GM18951 (cell line): Measurements from ENCODE around the gene SURF4.

ENCODE experiments used
- POLR2A ChIP-seq: IDR thresholded peaks from 4 replicates; pipeline ENCODE4 v1.6.1; 2011; ENCODE audit warnings: mild to moderate bottlenecking; ENCODE audit not compliant: insufficient read length, insufficient read depth; ENCODE audit errors: extremely low read depth
- in situ Hi-C: fragments of 300-500 bp; cut with MboI; formaldehyde crosslinking; loops from one replicate; pipeline ENCODE4 v1.12.0; 2022; ENCODE audit warnings: low sequenced_read_pairs, mixed read lengths, inconsistent platforms; ENCODE audit not compliant: unreplicated experiment

SURF4 gene

DNA sequence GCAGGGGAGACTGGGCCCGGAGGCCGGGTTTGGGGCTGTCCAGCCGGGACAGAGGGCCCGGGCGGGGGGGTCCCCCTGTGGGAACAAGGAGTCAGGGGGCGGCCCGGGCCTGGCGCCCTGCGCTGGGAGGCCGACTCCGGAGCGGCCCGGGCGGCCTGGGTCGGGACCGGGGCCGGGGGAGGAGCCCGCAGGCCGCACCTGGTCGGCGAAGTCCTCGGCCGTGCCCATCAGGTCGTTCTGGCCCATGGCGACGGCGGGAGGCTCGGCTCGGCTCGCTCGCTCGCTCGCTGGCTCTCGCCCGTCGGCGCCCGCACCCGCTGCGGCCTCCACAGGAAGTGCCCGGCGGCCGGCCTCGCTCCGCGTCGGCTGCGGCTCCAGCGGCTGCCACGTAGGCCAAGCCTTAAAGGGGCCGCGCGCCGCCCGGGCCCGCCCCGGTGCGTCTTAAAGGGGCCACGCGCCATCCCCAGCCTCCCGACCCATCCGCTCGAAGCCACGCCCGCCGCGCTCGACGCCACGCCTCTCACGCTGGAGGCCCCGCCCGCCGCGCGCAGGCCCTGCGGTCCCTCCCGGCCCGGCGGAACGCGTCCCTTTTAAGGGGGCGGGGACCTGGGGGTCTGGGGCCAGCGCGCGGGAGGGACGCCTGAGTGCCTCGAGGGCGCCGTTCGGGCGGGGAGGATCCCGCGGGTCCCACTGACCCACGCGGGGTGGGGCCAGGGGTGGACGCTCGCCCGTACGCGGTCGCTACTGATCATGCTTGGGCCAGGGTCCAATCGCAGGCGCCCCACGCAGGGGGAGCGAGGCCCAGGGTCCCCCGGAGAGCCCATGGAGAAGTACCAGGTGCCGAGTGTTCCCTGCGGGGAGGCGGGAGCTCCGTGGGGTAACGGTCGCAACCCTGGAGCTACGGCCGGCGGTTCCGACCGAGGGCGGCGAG is at the start of gene SURF4, which contains the start of gene STKLD1:
TSS of gene SURF4 (minus strand) at position 337 of the 931 bp plus-strand sequence. CDS start at position 246, 91 bp downstream.
TSS of gene STKLD1 (plus strand) at position 643 of the 931 bp plus-strand sequence. CDS start at position 751, 108 bp downstream.
- in situ Hi-C loops: no loop called here
- TF ChIP-seq POLR2A: peak; percentile 92

DNA sequence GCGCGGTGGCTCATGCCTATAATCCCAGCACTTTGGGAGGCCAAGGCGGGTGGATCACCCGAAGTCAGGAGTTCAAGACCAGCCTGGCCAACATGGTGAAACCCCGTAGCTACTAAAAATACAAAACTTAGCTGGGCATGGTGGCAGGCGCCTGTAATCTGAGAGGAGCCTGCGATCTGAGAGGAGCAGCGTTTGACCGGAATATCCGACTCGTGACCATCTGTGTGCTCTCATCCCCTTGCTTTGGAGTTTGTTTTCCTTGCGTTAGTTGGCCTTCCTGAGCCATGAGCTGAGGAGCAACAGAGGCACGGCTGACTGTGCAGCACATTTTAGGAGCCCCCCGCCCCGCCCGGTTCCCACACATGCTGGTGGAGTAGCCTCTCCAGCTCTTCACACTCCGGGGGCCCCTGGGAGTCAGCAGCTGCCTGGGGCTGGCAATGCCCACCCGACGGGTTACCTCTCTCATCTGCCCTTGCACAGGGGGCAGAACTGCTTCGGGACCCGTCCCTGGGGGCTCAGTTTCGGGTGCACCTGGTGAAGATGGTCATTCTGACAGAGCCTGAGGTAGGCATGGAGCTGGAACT is 49.3 kb upstream of the SURF4 start:
- in situ Hi-C loops: no loop called here
- TF ChIP-seq POLR2A: no peak

- in situ Hi-C loops: no loop called here
Measured at GRCh38 chr9:133424187-133424586, 48.3 kb upstream of the SURF4 start.

GRCh38 chr9:133423216-133423615 is 47.4 kb upstream of the SURF4 start:
- in situ Hi-C loops: no loop called here

More at GRCh38 chr9:133424187-133424586, 48.3 kb upstream of the SURF4 start:
- TF ChIP-seq POLR2A: no peak

DNA sequence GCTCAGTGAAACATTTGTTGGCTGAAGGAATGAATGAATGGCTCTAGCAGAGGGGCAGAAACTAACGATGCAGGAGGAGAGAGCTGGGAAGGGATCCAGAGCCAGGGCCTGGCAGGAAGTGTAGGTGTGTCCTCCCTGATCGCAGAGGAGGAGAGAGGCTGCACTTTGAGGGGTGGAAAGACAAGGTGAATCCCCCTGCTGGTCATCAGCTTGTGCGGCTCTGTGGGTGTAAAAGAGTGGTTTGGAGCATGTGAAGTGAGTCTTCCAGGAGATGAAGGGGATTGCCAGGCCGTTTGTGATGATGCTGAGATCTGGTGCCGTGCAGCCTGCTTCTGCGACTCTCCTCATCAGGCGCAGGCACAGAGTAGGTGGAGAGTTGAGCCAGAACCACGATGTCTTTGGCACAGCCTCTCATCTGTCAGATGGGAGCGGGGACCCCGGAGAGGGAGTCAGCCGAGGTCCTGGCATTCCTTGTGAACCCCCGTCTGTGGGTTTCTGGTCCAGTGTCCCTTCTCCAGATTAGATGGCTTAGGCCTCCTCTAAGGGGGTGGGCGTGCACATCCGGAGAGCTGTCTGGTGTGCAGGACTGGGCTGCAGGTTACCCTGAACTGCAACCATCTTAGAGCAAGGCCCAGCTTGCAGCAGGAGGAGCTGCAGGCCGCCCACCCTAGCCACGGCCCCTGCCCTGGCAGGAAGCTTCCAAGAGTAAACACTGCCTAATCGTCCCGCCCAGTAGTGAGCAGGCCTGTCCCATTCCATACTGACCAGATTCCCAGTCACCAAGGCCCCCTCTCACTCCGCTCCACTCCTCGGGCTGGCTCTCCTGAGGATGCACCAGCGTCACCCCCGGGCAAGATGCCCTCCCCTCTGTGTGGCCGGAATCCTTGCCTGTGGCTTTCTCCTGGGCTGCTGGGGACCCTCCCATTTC is 46.0 kb upstream of the SURF4 start, which contains the start of gene ADAMTS13:
TSS of gene ADAMTS13 (plus strand) at position 753 of the 928 bp plus-strand sequence. CDS start at position 830, 77 bp downstream.
- no peak for TF ChIP-seq POLR2A
- in situ Hi-C loops: no loop called here

More at GRCh38 chr9:133423216-133423615, 47.4 kb upstream of the SURF4 start:
- no peak for TF ChIP-seq POLR2A

DNA sequence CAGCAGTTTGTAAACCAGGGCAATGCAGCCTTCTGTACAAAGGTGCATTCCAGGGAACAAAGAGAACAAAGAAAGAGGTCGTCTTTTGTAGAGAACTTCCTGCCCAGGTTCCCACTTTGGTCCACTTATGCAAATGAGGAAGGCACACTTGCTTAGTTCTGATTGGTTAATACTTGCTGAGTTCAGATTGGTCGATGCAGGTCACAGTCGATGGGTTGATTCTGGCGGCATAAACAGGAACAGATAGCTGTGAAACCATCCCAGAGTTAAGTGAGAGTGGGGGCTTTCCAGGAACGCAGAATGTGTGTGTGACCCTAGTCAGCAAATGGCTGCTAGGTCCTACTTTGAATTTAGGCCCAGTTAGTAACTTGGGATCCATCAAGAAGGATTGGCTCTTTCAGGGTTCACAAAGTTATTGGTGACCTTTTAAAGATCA is 44.5 kb upstream of the SURF4 start:
- in situ Hi-C loops: no loop called here
- peak; percentile 34 for TF ChIP-seq POLR2A

GRCh38 chr9:133419005-133419404 is 43.1 kb upstream of the SURF4 start:
- no peak for TF ChIP-seq POLR2A
- in situ Hi-C loops: no loop called here

DNA sequence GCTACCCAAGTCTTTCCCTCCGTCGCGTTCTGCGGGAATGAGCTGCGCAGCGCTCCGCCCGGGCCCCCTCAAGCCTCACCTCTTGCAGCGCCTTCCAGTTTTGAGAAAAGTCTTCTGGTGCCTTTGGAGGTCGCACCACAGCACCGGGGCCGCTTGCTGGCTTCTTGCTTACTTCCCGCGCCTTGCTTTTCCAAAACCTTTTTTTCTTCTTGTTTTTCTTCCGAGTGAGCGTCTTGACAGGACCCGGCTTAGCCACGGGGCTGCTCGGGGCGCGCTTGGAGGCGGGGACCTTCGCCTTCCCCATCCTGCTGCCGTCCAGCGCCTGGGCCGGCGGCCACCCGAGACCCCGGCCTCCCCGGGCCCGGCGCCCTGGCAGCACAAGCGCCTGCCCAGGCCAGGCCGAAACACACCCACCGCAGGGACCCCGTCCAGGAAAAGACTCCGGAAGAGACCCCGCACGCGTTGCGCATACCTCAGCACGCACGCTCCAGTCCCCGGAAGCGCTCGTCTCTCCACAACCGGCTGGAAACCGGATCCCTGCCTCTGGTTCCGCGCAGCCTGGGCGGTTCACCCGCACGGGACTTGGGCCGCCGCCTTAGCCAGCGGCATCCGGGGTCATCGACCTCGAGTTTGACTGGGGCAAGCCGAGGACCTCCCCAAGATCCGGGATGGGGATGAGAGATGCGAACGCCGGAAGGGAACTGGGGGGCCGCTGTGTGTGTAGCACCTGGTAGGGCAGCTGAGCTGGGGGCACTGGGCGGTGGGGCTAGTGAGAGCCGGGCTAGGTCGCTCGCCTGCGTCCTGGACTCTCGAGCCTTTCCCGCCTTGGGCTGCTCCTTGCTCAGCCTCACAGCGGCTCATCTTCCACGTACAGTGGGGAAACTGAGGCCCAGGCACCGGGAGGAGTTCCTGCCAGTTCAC is 41.9 kb upstream of the SURF4 start, which contains the start of gene REXO4:
TSS of gene REXO4 (minus strand) at position 470 of the 921 bp plus-strand sequence. CDS start at position 304, 166 bp downstream.
- peak; percentile 61 for TF ChIP-seq POLR2A
- in situ Hi-C loops: no loop called here

DNA sequence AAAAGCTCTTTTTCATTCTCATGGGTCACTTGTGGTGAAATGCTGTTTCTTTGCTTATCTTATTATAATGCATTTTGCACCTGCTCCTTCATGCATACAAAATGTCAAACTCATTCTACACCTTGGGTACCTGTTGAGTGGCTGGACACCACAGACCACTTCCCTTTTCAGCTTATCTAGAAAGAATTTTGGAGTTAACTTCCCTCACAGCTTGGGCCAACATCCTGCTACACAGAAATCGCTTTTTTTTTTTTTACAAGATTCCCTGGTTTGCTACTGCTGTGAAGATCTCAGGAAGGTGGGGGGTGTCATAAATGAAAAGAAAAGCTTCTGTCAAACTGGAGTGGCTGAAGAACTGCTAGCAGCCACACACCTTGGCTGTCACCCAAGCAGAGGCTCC is 39.3 kb upstream of the SURF4 start:
- in situ Hi-C loops: no loop called here

DNA sequence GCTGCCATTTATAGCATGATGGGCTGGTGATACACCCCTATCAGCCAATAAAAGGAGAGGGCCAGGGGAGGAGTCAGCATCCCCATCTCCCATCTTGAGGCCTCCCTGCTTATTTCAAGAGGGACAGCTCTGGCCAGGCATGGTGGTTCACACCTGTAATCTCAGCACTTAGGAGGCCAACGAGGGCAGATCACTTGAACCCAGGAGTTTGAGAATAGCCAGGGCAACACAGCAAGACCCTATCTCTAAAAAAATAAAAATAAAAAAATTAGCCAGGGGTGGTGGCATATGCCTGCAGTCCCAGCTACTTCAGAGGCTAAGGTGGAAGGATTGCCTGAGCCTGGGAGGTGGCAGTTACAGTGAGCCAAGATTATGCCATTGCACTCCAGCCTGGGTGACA is 32.2 kb upstream of the SURF4 start:
- in situ Hi-C loops: no loop called here
- no peak for TF ChIP-seq POLR2A

More for the DNA sequence above, 39.3 kb upstream of the SURF4 start:
- no peak for TF ChIP-seq POLR2A

DNA sequence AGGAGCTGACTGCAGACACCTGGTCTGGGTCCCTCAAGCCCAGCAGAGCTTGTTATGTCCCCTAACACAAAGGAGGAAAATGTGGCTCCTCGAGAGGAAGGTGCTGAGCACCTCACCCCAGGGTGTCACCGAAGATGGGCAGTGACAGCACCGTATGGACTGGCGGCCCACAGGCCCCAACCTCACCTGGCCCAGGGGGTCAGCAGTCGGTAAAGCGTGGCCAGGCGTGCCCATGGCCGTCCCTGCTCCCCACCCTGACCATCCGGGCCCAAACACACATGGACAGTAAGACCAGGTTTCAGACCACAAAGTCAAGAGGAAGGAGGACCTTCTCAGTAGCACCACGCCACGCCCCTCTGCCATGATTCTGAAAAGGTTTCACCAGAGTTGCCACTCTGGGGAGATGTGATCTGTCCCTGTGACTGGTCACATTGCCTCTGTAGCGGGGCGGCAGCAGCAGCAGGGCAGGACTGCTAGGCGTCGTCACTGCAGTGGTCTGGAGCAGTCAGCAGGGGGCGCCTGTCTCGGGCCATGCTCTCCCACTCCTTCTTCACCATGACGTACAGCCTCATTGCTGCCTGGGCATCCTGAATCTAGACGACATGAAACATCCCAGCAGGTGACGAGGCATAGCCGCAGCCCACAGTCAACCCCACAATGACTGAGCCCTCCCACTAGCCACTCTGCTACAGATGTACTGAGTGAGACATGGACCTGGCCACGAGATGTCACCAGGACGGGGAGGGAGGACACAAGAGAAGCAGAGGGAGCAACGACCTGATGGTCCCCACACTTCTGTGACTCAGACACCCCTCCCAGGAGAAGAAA is 30.8 kb upstream of the SURF4 start:
- peak; percentile 18 for TF ChIP-seq POLR2A
- in situ Hi-C loops: no loop called here
